ENCODE results near the gene UGT2B15.
"Not testable (repeated sequence)": the region's sequence is repeated elsewhere in the genome, so short reads cannot be mapped to it uniquely, and the experiment has no call there.

UGT2B15 gene

DNA sequence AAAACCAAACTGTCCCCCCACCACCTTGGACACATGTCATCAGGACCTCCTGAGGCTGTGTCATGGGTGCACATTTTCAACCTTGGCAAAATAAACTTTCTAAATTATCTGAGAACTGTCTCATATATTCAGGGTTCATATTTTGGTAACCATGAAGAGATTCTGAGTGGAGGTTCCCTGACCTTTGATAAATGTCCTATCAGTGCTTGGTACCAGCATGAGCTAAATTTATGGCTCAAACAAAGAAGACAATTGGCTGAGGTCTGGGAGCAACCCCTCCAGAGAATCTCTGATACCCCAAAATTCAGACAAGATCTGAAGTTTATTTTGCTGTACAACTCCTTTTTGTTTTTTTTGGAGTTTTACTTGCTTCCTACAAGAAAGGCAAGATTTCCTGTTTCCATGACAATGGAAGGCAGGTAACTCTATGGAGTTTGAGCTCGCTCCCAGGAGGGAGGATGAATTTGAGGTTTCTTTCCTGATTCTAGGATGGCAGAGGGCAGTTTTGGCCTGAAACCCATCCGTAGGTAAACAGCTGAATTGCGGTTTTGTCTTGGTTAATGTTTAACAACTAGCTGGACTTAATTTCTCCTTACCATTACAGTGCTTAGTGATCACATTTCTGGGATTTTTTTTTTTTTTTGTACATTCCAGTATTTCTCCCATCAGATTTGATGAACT lies 14.5 kb downstream of the UGT2B15 start:
- DNase-seq, result no peak

DNA sequence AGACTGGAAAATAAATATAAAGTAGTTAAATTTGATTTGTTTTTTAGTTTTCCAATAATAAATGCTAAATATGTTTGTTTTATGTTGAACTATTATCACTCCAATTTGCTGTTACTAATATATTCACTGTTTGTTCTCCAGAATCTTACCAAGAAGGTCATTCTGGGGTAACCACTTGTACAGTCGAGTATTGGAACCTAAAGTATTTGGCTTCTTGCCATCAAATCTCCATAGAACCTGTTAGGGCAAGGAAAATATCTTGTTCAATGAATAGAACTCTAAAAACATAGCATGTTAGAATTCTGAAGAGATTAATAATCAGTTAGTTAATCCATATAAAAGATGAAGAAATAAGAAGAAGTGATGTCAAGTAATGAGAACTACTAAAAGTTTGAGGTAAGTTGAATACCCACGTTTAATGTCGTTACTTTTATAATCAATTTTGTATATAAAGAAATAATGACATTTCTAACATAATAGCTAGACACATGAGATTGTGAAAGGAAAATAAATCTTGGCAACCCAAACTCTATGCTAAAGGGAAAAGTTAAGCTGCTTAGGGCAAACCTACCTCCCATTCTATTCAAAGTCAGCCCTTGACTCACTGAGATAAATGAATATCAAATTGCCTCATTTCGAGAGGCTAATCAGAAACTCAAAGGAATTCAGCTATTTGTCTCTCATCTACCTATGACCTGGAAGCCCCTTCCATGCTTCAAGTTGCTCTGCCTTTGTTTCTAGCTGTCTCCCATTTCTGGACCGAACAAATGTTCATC lies 15.3 kb downstream of the UGT2B15 start:
- DNase-seq, result no peak

DNA sequence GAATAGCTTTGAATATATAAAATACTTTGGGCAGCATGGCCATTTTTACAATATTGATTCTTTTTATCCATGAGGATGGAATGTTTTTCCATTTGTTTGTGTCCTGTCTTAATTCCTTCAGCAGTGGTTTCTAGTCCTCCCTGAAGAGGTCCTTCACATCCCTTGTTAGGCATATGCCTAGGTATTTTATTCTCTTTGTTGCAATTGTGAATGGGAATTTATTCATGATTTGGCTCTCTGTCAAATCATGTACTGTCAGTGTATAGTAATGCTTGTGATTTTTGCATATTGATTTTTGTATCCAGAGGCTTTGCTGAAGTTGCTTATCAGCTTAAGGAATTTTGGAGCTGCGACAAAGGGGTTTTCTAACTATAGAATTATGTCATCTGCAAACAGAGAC lies 18.5 kb downstream of the UGT2B15 start:
- DNase-seq, result no peak

DNA sequence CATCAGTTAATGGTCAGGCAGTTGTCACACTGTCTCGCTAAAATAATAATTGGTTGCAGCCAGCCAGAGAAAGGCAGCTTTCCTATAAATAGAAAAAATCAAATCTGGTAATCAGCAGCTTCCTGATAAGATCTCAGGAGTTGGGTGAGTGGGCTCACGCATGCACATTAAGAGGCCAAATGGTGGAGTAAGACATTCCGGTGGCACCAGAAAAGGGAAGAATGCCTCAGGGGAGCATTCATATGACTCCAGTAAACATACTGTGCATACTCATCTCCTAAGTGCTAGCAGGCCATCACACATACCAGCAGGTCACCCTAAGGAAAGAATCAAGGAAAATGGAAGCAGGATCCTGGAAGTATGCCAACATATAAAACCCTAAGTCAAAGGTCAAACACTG lies 40.1 kb downstream of the UGT2B15 start:
- no peak for DNase-seq

DNA sequence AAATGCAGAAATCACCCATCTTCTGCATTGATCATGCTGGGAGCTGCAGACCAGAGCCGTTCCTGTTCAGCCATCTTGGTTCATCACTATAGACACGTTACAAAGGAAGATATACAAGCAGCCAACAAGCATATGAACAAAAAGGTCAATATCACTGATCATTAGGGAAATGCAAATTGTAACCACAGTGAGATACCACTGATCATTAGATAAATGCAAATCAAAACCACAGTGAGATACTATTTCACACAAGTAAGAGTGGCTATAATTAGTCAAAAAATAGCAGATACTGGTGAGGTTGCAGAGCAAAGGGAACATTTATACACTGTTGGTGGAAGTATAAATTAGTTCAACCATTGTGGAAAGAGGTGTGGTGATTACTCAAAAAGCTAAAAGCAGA lies 47.7 kb downstream of the UGT2B15 start:
- DNase-seq, result not testable (repeated sequence)

DNA sequence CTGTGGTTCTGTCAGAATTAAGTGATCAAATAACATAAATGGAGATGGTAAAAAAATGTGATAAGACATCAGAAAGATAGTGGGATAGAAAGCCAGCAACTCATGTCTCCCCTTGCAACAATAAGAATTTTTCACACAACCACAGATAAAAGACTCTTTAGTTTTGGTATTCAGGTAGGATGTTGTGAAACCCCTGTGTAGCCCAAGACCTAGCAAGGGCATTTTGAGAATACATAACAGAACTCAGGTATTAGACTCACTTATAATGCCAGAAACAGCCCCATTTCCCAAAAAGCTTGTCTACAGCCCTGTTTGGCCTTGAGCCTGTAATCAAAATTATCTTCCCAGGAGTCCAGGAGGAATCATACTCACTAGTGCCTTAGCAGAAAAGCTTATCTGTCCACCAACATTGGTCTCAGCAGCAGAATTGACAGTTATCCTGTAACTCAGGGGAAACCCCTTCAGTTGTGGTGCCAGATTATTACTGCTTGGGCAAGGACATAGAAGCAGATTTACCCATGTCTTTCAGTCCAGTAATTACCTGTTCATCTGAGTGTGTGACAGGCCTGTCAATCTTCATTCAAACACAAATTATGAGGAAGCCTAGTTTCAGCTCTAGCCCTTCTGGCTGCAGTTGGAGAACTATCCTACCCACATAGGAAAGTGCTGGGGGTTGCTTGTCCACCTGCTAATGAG lies 53.3 kb downstream of the UGT2B15 start:
- DNase-seq, result no peak

DNA sequence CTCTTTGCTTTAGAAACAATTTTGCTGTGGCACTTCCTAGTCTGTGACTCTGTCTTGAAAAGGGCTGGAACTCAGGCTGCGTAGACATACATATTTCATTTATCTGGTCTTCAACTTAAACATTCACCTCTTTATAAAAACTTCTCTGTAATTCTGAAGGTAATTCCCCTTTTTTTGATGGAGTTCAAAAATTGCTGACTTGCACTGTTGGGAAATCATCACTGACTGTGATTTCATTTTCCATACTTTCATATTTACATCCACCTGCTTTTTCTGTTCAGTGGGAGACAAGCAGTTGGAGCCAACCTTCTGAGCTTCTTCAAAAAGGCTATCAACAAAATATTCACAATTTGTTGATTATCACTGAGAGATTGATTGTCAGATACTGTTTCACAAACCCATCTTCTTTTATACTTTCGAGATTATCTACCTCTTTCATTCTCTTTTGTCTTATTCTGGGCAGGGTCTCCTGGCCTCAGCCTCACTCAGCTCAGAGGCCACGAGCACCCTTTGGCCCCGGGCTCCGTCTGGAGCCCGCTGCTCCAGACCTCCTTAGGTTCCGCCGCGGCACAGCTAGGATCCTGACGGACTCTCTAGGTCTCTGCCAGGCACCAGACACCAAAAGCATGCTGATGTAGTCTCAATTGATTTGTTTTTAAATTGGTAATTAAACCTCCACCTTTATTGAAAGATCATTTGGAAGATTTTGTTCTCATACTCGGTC lies 54.6 kb downstream of the UGT2B15 start:
- no peak for DNase-seq

DNA sequence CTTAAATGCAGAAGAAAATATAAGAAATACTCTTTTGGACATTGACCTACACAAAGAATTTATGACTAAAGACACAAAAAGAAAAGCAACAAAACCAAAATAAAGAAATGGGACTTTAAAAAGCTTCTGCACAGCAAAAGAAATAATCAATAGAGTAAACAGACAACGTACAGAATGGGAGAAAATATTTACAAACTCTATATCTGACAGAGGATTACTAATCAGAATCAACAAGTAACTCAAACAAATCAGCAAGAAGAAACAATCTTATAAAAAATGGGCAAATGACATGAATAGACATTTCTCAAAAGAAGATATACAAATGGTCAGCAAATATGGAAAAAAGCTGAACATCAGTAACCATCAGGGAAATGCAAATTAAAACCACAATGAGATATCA lies 56.7 kb downstream of the UGT2B15 start:
- no peak for DNase-seq

DNA sequence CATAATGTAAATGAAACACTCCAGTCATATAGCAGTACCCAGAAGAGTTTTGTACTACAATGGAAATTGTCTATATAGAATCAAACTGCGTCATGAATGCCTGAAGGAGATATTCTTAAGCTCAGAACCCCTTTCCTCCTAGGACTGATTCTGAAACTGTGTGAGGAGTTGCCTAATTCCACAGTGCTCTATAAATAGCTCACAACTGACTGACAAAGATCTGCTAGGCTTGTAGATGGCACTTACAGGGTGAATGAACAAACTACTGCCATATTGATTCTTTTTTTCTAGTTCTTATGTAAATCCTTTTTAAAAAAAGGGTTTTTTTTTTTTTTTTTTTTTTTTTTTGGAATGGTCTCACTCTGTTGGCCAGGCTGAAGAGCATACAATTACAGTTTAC lies 64.2 kb downstream of the UGT2B15 start:
- no peak for DNase-seq

DNA sequence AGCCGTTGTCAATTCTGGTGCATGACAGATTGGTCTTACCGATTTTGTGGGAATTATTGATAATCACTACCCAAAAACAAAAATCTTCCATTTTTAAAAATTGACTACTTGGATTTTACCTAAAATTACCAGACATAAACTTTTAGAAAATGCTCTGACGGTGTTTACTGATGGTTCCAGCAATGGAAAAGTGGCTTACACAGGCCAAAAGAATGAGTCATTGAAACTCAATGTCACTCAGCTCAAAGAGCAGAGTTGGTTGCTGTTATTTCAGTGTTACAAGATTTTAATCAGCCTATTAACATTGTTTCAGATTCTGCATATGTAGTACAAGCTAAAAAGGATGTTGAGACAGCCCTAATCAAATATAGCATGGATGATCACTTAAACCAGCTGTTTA lies 71.3 kb downstream of the UGT2B15 start:
- no peak for DNase-seq

DNA sequence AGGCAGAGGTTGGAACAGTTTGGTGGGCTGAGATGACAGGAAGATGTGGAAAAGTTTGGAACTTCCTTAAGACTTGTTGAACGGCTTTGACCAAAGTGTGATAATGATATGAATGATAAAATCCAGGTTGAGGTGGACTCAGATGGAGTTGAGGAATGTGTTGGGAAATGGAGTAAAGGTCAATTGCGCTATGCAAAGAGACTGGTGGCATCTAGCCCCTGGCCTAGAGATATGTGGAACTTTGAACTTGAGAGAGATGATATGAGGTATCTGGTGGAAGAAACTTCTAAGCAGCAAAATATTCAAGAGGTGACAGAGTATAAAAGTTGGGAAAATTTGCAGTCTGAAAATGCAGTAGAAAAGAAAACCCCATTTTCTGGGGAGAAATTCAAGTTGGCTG lies 73.0 kb downstream of the UGT2B15 start:
- no peak for DNase-seq

Measured in NCI-H2081 (cell line).